Measurements from ENCODE around the gene DLX3.

The DLX3 gene

GRCh38 chr17:49952912-49953497, 42.0 kb downstream of the DLX3 start:
- FAIRE-seq = no peak

DNA sequence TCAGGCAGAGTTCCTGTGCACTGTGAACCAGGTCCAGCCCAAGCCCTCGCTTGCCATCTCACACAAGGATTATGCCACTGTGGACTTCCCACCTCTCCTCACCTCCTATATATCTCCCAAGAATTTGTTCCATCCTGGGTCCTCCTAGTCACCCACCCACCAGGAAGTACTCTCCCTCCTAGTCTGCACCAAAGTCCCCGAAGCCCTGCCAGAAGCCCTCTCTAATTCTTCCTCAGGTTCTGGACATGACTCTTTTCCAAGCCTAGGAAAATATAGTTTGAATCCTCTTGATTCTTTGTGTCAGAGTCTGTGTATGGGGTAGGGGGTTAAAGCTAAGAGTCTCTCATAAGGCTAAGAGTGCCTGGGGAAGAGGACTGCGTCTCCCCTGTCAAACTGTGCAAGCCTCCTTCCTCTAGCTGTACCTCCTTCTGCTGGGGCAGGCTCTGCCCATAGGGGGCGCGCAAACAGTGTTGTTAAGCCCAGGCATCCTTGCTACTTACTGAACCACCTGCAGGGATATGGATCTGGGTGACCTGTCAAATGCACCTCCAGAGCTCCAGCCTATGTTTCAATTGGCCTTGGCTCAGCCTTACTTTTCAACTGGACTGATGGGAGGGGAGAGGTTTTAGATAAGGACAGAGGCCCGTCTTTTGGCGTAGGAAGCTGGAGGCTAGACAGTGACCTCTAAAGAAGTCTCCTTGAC, 42.7 kb downstream of the DLX3 start:
- FAIRE-seq = no peak

DNA sequence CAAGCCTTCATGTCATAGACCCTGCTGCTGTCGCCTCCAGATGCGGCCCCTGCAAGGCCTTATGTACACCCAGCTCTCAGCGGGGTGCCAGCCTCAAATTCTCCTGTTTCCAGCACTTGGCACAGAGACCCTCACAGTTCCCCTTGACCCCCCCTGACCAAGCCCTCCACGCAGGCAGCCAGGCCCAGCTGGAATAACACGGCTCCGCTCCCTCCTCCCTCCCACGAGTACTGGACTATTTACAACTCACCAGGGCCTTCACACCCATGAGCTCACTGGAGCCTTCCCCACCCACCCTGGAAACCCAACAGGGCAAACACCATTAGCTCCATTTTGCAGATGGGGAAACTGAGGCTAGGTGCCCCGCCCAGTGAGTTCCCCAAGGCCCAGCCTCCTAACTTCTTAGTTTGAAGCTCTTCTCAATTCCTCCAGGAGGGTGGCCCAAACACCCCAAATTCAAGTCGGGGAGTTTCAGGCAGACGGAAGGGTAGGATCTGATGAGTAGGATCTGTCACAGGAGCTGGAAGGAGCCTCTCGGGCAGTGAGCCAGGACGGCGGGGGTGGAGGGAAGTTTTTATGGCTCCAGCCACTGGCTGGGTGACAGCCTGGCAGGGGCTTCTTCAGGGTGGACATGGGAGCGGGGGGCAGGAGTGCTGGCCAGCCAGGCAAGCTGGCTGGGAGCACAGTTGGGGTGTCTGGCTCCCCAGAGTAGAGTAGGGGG, 43.5 kb downstream of the DLX3 start:
- FAIRE-seq = no peak

DNA sequence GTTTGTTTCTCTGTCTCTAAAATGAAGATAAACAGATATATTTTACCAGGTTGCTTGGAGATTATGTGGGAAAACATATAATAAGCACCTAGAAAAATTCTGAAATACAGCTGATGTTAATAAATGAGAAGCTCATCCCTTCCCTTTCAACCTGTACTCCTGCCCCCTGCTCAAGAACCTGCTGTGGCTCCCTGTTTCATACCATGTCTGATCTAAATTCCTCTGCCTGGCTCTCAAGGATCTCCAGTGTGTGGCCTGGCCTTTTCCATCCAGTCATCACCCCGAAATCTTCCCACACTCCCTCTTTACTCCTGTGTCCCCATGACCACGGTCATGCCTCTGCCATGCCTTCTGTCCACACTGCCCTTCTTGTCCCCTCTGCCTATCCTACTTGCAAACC, 45.4 kb downstream of the DLX3 start:
- FAIRE-seq = no peak

GRCh38 chr17:49946964-49947584, 48.0 kb downstream of the DLX3 start:
- no peak for FAIRE-seq

- FAIRE-seq = no peak
Measured at GRCh38 chr17:49946208-49946607, 48.8 kb downstream of the DLX3 start.

DNA sequence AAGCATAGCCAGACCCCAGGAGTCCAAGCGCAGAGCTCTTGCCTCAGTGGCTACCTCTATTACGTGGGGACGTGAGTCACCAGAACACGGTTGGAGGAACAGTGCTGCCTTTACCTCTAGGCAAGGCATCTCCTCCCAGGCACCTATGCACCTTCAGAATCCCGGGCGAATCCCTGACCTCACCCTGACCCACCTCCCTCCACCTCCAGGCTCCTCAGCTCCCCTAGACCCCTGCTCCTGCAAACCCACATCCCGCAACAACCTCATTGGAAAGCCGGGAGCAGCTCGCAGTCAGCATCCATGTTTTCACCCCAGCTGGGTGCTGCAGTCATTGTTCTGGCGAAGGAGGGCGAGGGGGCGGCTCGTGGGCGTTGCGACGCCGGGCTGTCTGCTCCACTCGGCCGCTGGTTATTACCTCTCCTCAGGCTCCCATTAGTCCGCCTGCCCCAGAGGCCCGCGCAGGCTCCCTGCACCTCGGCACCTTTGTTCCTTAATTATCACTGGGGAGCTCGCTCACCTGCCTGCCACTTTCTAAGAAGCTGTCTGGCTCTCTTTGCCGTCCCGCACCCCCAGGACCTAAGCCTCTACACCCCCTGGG, 50.7 kb downstream of the DLX3 start:
- FAIRE-seq = no peak

- FAIRE-seq = no peak
Measured at GRCh38 chr17:49942947-49943346, 52.1 kb downstream of the DLX3 start.

DNA sequence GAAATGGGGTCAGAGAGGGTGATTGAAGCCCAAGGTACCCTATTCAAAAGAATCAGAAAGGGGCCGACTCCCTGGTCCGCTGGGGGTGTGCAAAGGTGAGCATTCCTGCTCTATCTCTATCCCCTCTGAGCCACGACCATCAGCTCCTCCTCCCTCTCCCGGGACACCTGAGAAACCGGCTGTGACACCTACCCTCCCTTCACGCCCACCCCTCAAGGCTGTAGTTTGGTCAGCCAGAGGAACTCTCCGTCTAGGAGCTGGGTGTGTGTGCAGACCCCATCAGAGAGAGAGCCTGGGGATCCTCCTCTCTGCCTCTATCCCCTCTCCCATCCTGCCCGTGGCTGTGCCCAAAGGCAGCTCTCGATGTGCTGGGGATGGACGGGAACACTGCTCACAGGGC, 53.6 kb downstream of the DLX3 start:
- no peak for FAIRE-seq
